Stimulated activated CD8-positive, alpha-beta memory T cell treated with anti-CD3 and anti-CD28 coated beads, Interleukin-2, amount 100 ng/mL, for 48 hours (primary cell): Measurements from ENCODE around the gene ADGRB2.

Source experiments
- DNase-seq, 2 donors: peaks; one replicate each; pipeline ENCODE4 v3.0.0-alpha.2; 2020; ENCODE audit warnings: low read depth in 2 of 2

Gene ADGRB2

GRCh38 chr1:31764312-31765040 is at the start of gene ADGRB2:
ADGRB2 (minus strand) TSS chr1:31764340; CDS start chr1:31757221, 7,119 bp downstream.
- DNase-seq: no peak

DNA sequence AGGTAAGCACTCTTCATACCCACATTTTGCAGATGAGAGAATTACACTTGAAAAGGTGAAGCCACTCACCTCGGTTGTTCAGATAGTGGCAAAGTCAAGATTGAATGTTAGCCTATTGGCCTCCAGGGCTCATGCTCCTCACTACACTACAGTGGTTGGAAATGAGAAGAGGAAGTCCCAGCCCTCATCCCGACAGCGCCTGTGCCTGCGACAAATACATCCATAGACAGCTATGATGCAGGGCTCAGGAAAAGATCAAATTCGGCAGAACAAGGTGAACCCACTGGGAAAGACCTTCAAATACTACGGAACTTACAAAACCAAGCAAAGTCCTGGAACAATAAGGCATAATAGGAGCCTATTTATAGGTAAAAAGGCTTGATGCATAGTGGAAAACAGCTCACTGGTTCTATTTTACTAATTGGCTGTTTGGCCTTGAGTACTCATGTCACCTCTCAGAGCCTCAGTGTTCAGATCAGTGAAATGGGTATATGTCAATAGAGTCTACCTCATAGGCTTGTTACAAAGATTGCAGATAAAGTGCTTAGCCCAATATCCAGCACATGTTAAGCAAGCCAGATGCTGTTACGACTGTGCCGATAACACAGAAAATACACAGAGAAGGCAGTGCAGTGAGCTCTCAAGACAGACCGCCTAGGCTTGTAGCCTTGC is 48.2 kb upstream of the ADGRB2 start:
- no peak for DNase-seq

DNA sequence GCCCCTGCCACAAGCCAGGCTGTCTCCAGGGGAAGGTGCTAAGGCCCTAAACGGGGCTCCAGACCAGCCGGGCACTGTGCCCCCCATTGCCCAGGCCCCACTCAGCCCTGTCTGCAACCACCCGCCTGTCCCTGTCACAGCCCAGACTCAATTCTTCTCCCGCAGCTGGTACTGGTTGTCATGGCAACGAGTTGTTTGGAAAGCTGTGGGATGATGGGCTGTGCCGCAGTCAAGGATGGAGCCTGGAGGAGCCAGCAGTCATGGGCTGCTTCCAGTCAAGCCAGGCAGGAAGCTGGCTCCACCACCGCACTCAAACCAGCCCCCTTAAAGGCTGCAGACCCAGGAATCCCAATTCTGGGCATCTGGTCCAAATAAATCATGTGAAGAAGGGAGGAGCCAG is 47.5 kb upstream of the ADGRB2 start:
- DNase-seq: no peak

GRCh38 chr1:31809698-31810097 is 45.6 kb upstream of the ADGRB2 start:
- no peak for DNase-seq

GRCh38 chr1:31807273-31808048 is 43.3 kb upstream of the ADGRB2 start:
- DNase-seq: no peak

GRCh38 chr1:31805318-31805717 is 41.2 kb upstream of the ADGRB2 start:
- DNase-seq: no peak

DNA sequence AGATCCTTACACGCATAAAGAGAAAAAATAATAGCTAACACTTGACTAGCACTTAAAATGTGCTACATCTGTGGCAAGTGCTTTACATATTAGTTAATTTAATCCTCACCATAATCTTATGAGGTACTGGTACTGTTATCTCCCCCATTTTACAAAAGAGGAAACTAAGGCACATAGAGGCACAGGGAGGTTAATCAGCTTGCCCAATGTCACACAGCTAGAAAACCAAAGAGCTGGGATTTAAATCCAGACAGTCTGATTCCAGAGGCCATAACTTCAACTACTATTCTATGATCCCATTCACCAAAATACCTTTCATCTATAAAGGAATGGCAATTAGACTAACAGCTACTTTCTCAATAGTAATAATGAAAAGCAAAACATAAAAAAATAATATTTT is 40.0 kb upstream of the ADGRB2 start:
- no peak for DNase-seq

DNA sequence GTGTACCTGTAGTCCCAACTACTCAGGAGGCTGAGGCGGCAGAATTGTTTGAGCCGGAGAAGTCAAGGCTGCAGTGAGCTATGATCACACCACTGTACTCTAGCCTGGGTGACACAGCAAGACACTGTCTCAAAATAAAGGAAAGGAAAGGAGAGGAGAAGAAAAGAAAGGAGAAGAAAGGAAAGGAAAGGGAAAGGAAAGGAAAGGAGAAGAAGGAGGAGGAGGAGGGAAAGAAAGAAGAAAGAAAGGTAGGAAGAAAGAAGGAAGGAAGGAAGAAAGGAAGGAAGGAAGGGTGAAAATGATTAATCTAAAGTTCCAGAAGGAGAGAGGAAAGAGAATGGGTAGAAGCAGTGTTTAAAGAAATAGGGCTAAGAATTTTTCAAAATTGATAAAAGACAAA is 39.5 kb upstream of the ADGRB2 start:
- no peak for DNase-seq

- DNase-seq: no peak
Observed at GRCh38 chr1:31802190-31803150, 38.3 kb upstream of the ADGRB2 start.

DNA sequence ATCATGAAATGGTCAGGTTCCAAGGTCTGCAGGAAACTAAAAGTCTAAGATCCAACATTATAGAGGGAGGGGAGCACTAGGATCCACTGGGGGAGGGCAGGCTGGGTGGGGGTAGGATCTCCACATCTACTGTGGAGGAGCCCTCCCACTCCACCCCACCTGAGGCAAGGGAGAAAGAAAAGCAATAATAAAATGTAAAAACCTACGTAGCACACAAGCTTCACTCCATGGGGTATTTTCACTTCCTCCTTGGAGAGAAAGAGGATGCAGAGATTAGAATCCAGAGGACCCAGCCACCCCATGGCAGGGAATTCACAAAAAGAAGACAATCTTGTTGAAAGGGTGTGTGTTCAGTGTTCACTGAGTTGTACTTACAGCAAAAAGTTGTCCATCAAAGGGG is 37.3 kb upstream of the ADGRB2 start:
- DNase-seq: no peak

- DNase-seq: no peak
Observed at GRCh38 chr1:31800674-31800967, 36.5 kb upstream of the ADGRB2 start.

GRCh38 chr1:31799895-31800673 is 35.9 kb upstream of the ADGRB2 start:
- DNase-seq: no peak

- no peak for DNase-seq
Observed at GRCh38 chr1:31799196-31799894, 35.2 kb upstream of the ADGRB2 start.

DNA sequence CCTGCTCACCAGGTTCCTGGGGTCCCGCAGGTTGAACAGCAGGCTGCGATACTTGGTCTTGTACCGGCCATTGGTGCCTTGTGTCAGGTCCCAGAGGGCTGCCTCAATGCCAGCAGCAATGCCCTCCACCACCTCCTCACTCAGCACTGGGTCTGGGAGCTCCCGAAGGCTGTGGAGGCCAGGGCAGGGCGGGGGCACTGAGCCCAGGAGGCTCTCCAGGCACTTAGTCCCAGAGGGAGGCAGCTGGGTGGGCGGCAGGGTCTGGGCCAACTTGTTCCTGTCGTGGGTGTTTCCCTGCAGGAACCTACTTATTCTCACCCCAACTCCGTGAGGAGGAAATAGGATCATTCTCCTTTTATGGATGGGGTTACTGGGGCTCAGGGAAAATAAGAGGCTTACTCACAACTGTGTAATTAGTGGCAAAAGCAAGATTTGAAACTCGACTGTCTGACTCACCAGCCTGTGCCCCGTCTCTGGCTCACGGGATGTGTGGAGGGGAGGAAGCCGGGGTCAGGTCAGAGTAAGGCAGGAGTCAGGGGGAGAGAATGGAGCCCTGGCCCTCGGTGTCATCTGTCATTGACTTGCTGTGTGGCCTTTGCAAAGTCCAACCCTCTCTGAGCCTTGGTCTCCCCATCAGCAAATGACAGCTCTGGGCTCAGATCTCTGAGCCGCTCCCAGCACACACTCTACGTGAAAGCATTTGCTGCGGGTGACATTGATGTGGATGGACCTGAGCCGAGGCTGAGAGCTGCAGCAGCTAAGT is 34.5 kb upstream of the ADGRB2 start:
- peak in 1 of 2 donors; percentile 35 for DNase-seq

DNA sequence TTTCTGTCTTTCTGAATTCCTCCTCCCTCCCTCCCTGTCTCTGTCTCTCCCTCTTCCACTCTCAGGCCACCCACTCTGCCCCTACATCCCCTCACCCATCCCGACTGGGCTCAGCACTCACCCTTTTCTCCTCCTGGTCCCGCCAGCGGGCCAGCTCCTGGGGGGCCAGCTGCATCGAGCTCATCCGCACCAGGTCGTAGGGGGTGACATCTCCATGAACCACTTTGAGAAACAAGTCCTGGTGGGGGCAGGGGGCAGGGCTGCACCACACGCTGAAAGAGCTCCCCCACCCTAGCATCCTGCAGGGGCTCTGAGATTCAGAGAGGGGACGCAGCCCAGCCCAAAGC is 33.9 kb upstream of the ADGRB2 start:
- no peak for DNase-seq

- no peak for DNase-seq
Observed at GRCh38 chr1:31797216-31797615, 33.1 kb upstream of the ADGRB2 start.

- DNase-seq: no peak
Observed at GRCh38 chr1:31796707-31797106, 32.6 kb upstream of the ADGRB2 start.

DNA sequence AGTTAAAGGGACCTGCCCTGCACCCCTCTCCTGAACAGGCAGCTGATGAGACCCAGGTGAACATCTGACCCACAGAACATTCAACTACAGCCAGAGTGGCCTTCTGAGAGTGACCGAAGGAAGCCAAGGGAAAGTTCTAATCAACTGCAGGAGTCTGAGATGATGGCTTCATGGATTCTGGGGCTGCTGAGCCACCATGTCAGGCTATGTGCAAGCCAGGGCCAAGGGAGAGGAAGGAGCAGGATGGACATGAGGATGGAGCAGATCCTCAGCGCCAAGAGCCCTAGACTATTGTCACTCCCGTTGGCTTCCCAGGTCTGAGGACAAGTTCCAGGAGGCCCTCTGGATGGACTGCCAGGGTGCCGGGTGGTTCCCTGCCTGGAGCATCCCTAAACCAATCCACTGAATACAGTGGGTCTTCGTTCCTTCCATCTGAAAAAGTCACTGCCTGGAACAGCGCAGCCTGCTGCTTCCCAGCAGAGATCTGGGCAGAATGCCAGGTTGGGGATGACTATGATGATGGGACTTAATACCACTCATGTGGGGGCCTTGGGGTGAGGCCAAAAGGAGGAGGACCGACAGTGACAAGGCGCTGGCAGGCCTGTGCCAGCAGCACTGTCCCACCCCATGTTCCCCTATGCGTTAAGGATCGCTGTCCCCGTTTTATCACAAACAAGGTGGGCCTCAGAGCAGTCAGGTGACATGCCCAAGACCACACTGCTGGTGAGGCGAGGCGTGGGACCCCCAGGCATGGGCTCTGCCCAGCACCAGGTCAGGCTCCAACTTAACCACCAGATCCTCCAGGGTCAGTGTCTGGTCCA is 31.9 kb upstream of the ADGRB2 start:
- no peak for DNase-seq
